ENCODE results near the gene MGMT.

MGMT gene

GRCh38 chr10:129440722-129441316, 26.2 kb upstream of the MGMT start:
- Histone ChIP-seq H3K27me3 (ENCODE audit: insufficient read depth, low read length) (no peaks in the 10 kb centered on the region; the same call in 1 of the 2 replicates), H3K4me3 (ENCODE audit: low read depth, low read length, poor library complexity, severe bottlenecking) (no peak overlapping the region), H3K79me2 (ENCODE audit: insufficient read depth, low read length) (no peaks in the 10 kb centered on the region), H3K9ac (ENCODE audit: low read length) (no peak overlapping the region), H3K4me1 (ENCODE audit: insufficient read depth, low read length, severe bottlenecking) (no peaks in the 10 kb centered on the region), H3K4me2 (ENCODE audit: low read length) (no peak overlapping the region), H3K27ac (ENCODE audit: low read depth, low read length, poor library complexity, severe bottlenecking) (no peak overlapping the region), H2AFZ (ENCODE audit: low read length) (no peak overlapping the region), H4K20me1 (ENCODE audit: insufficient read depth, low read length) (no peaks in the 10 kb centered on the region), H3F3A (ENCODE audit: insufficient read depth, low read length) (no peaks in the 10 kb centered on the region), H3K9me2 (ENCODE audit: low read depth, low read length) (no peaks in the 10 kb centered on the region), H3K36me3 (ENCODE audit: insufficient read depth, low read length) (no peaks in the 10 kb centered on the region), H3K9me3 (ENCODE audit: low read length) (no peaks in the 10 kb centered on the region)
- no peak for TF ChIP-seq EZH2 (IDR thresholded peaks at IDR 0.05; ENCODE audit: borderline replicate concordance, low read length)
- TF ChIP-seq CTCF (IDR thresholded peaks at IDR 0.05; ENCODE audit: low read length), result no peak

GRCh38 chr10:129441372-129442009, 25.6 kb upstream of the MGMT start:
- Histone ChIP-seq H3K4me3 (ENCODE audit: low read depth, low read length, poor library complexity, severe bottlenecking) (no peak overlapping the region), H3K79me2 (ENCODE audit: insufficient read depth, low read length) (no peaks in the 10 kb centered on the region), H4K20me1 (ENCODE audit: insufficient read depth, low read length) (no peaks in the 10 kb centered on the region), H3K9me2 (ENCODE audit: low read depth, low read length) (no peaks in the 10 kb centered on the region), H3K27ac (ENCODE audit: low read depth, low read length, poor library complexity, severe bottlenecking) (no peak overlapping the region), H3K27me3 (ENCODE audit: insufficient read depth, low read length) (no peaks in the 10 kb centered on the region; the same call in 1 of the 2 replicates), H3F3A (ENCODE audit: insufficient read depth, low read length) (no peaks in the 10 kb centered on the region), H3K4me2 (ENCODE audit: low read length) (no peak overlapping the region), H3K9me3 (ENCODE audit: low read length) (no peaks in the 10 kb centered on the region), H3K9ac (ENCODE audit: low read length) (no peak overlapping the region), H3K36me3 (ENCODE audit: insufficient read depth, low read length) (no peaks in the 10 kb centered on the region), H3K4me1 (ENCODE audit: insufficient read depth, low read length, severe bottlenecking) (no peaks in the 10 kb centered on the region), H2AFZ (ENCODE audit: low read length) (no peak overlapping the region)
- TF ChIP-seq CTCF (IDR thresholded peaks at IDR 0.05; ENCODE audit: low read length), result no peak
- TF ChIP-seq EZH2 (IDR thresholded peaks at IDR 0.05; ENCODE audit: borderline replicate concordance, low read length), result no peak

- H3K4me2 ChIP-seq (ENCODE audit: low read length), result no peak overlapping the region
- H3K9me3 ChIP-seq (ENCODE audit: low read length), result no peaks in the 10 kb centered on the region
- no peak overlapping the region for H3K27ac ChIP-seq (ENCODE audit: low read depth, low read length, poor library complexity, severe bottlenecking)
- no peaks in the 10 kb centered on the region; the same call in 1 of the 2 replicates for H3K27me3 ChIP-seq (ENCODE audit: insufficient read depth, low read length)
- no peaks in the 10 kb centered on the region for H3K4me1 ChIP-seq (ENCODE audit: insufficient read depth, low read length, severe bottlenecking)
- H4K20me1 ChIP-seq (ENCODE audit: insufficient read depth, low read length), result no peaks in the 10 kb centered on the region
- no peak overlapping the region for H2AFZ ChIP-seq (ENCODE audit: low read length)
- H3K9ac ChIP-seq (ENCODE audit: low read length), result no peak overlapping the region
- no peaks in the 10 kb centered on the region for H3F3A ChIP-seq (ENCODE audit: insufficient read depth, low read length)
- no peak overlapping the region for H3K4me3 ChIP-seq (ENCODE audit: low read depth, low read length, poor library complexity, severe bottlenecking)
- no peaks in the 10 kb centered on the region for H3K9me2 ChIP-seq (ENCODE audit: low read depth, low read length)
- H3K36me3 ChIP-seq (ENCODE audit: insufficient read depth, low read length), result no peaks in the 10 kb centered on the region
- no peaks in the 10 kb centered on the region for H3K79me2 ChIP-seq (ENCODE audit: insufficient read depth, low read length)
- TF ChIP-seq CTCF (IDR thresholded peaks at IDR 0.05; ENCODE audit: low read length) (no peak), EZH2 (IDR thresholded peaks at IDR 0.05; ENCODE audit: borderline replicate concordance, low read length) (no peak)
Observed at GRCh38 chr10:129442866-129443265, 24.2 kb upstream of the MGMT start.

Measured in OCI-LY1 (cell line).